GM18505 (cell line): Measurements from ENCODE around the gene HOXD11.

ENCODE experiments used
- ATAC-seq: cut with Tn5 transposase; IDR thresholded peaks from one replicate; pipeline ENCODE4 v1.9.1; 2021; ENCODE audit not compliant: unreplicated experiment
- POLR2A ChIP-seq: IDR thresholded peaks from 4 replicates; pipeline ENCODE4 v1.6.1; 2011; ENCODE audit warnings: borderline replicate concordance; ENCODE audit not compliant: insufficient read depth, insufficient read length; ENCODE audit errors: extremely low read depth

The HOXD11 gene

GRCh38 chr2:176092270-176093144, 14.6 kb upstream of the HOXD11 start, which contains the start of gene HOXD13:
TSS of gene HOXD13 (plus strand) at chr2:176092721. CDS start at chr2:176092891, 170 bp downstream.
- ATAC-seq: no peak

GRCh38 chr2:176093145-176093897, 13.8 kb upstream of the HOXD11 start:
- TF ChIP-seq POLR2A: no peak
- no peak for ATAC-seq

More at GRCh38 chr2:176092270-176093144, 14.6 kb upstream of the HOXD11 start, which contains the start of gene HOXD13:
- no peak for TF ChIP-seq POLR2A

- no peak for ATAC-seq
- no peak for TF ChIP-seq POLR2A
Observed at GRCh38 chr2:176093898-176094249, 13.2 kb upstream of the HOXD11 start.

GRCh38 chr2:176094349-176094748, 12.7 kb upstream of the HOXD11 start:
- ATAC-seq: no peak
- no peak for TF ChIP-seq POLR2A

GRCh38 chr2:176095421-176095820, 11.7 kb upstream of the HOXD11 start:
- no peak for TF ChIP-seq POLR2A
- ATAC-seq: no peak

- no peak for ATAC-seq
Observed at GRCh38 chr2:176096243-176096985, 10.7 kb upstream of the HOXD11 start.

GRCh38 chr2:176096986-176097819, 9.9 kb upstream of the HOXD11 start:
- peak; percentile 73 for ATAC-seq
- TF ChIP-seq POLR2A: no peak

More at GRCh38 chr2:176096243-176096985, 10.7 kb upstream of the HOXD11 start:
- no peak for TF ChIP-seq POLR2A

GRCh38 chr2:176097820-176098365, 9.2 kb upstream of the HOXD11 start:
- no peak for ATAC-seq

GRCh38 chr2:176098366-176099158, 8.5 kb upstream of the HOXD11 start:
- no peak for ATAC-seq
- TF ChIP-seq POLR2A: no peak

More at GRCh38 chr2:176097820-176098365, 9.2 kb upstream of the HOXD11 start:
- TF ChIP-seq POLR2A: no peak

GRCh38 chr2:176099159-176099727, 7.8 kb upstream of the HOXD11 start:
- ATAC-seq: no peak
- no peak for TF ChIP-seq POLR2A
